Adipocyte (in vitro differentiated cells): ENCODE measurements around the gene TBL3.
A peak's percentile ranks its signal among the peaks of the same experiment; 100 is the strongest.

Source experiments
- DNase-seq: peaks from one replicate; pipeline ENCODE4 v3.0.0-alpha.2; 2015; ENCODE audit warnings: low read depth
- H3K27me3 ChIP-seq: replicated peaks from 2 replicates; pipeline ENCODE4 v1.7.0; 2013; ENCODE audit warnings: mild to moderate bottlenecking, low read length, moderate library complexity; ENCODE audit not compliant: control insufficient read depth, insufficient read depth
- H3K36me3 ChIP-seq: 2 replicates; pipeline ENCODE4 v1.7.0; 2013; ENCODE audit warnings: low read length, mild to moderate bottlenecking, moderate library complexity; ENCODE audit not compliant: control insufficient read depth, insufficient read depth, severe bottlenecking
- H3K4me1 ChIP-seq: 2 replicates; pipeline ENCODE4 v1.7.0; 2013; ENCODE audit warnings: mild to moderate bottlenecking, low read length, moderate library complexity; ENCODE audit not compliant: control insufficient read depth, insufficient read depth
- H3K4me3 ChIP-seq: 2 replicates; pipeline ENCODE4 v1.7.0; 2013; ENCODE audit warnings: mild to moderate bottlenecking, low read length, moderate library complexity
- H3K9ac ChIP-seq: 2 replicates; pipeline ENCODE4 v1.7.0; 2013; ENCODE audit warnings: mild to moderate bottlenecking, low read length, moderate library complexity
- H3K9me3 ChIP-seq: 2 replicates; pipeline ENCODE4 v1.7.0; 2013; ENCODE audit warnings: mild to moderate bottlenecking, low read length, moderate library complexity; ENCODE audit not compliant: control insufficient read depth

Gene TBL3

GRCh38 chr16:1989209-1990100 lies 17.6 kb downstream of the TBL3 start, which contains the start of gene SYNGR3:
Gene SYNGR3, plus strand, starts transcription at chr16:1989970. Its CDS starts 133 bp downstream, at chr16:1990103.
- H3K9ac ChIP-seq = no peak within 1 kb of the TSS
- H3K27me3 ChIP-seq = peaks cover 18% of the 10 kb centered on the region
- peak; percentile 47 for DNase-seq
- H3K9me3 ChIP-seq = no peaks in the 10 kb centered on the region
- H3K4me3 ChIP-seq = no peak within 1 kb of the TSS
- peaks cover 11% of the 10 kb centered on the region for H3K36me3 ChIP-seq
- peaks cover 20% of the 10 kb centered on the region for H3K4me1 ChIP-seq

GRCh38 chr16:1990101-1990350 lies 18.2 kb downstream of the TBL3 start:
- H3K4me3 ChIP-seq = no peak overlapping the region
- peaks cover 11% of the 10 kb centered on the region for H3K36me3 ChIP-seq
- DNase-seq = no peak
- H3K9ac ChIP-seq = no peak overlapping the region
- H3K4me1 ChIP-seq = peaks cover 15% of the 10 kb centered on the region
- peaks cover 18% of the 10 kb centered on the region for H3K27me3 ChIP-seq
- no peaks in the 10 kb centered on the region for H3K9me3 ChIP-seq

- Histone ChIP-seq H3K4me1 (peaks cover 10% of the 10 kb centered on the region), H3K9me3 (no peaks in the 10 kb centered on the region), H3K4me3 (no peak overlapping the region), H3K27me3 (peaks cover 18% of the 10 kb centered on the region), H3K9ac (no peak overlapping the region), H3K36me3 (peaks cover 16% of the 10 kb centered on the region)
- peak; percentile 29 for DNase-seq
Measured at GRCh38 chr16:1990351-1991134, 18.7 kb downstream of the TBL3 start.

- H3K27me3 ChIP-seq = peaks cover 18% of the 10 kb centered on the region
- DNase-seq = no peak
Measured at GRCh38 chr16:1991135-1991551, 19.3 kb downstream of the TBL3 start.

GRCh38 chr16:1991588-1991947 lies 19.7 kb downstream of the TBL3 start:
- no peaks in the 10 kb centered on the region for H3K9me3 ChIP-seq
- peaks cover 18% of the 10 kb centered on the region for H3K27me3 ChIP-seq
- peaks cover 11% of the 10 kb centered on the region for H3K4me1 ChIP-seq
- H3K36me3 ChIP-seq = peaks cover 8% of the 10 kb centered on the region
- H3K9ac ChIP-seq = peak overlapping the region; percentile 56
- no peak for DNase-seq
- H3K4me3 ChIP-seq = peak overlapping the region; percentile 73

More at GRCh38 chr16:1991135-1991551, 19.3 kb downstream of the TBL3 start:
- peaks cover 10% of the 10 kb centered on the region for H3K4me1 ChIP-seq
- H3K9me3 ChIP-seq = no peaks in the 10 kb centered on the region
- H3K4me3 ChIP-seq = no peak overlapping the region
- peaks cover 12% of the 10 kb centered on the region for H3K36me3 ChIP-seq
- no peak overlapping the region for H3K9ac ChIP-seq

- Histone ChIP-seq H3K27me3 (peaks cover 18% of the 10 kb centered on the region), H3K9me3 (no peaks in the 10 kb centered on the region), H3K4me1 (peaks cover 17% of the 10 kb centered on the region), H3K36me3 (peaks cover 6% of the 10 kb centered on the region), H3K9ac (peak overlapping the region; percentile 56), H3K4me3 (peak overlapping the region; percentile 73)
- DNase-seq = peak; percentile 97
Measured at GRCh38 chr16:1991948-1992703, 20.3 kb downstream of the TBL3 start.

- Histone ChIP-seq H3K9ac (no peak overlapping the region), H3K4me1 (peaks cover 24% of the 10 kb centered on the region), H3K36me3 (peaks cover 7% of the 10 kb centered on the region), H3K27me3 (peaks cover 18% of the 10 kb centered on the region), H3K9me3 (no peaks in the 10 kb centered on the region), H3K4me3 (no peak overlapping the region)
- DNase-seq = no peak
Measured at GRCh38 chr16:1992704-1993317, 21.0 kb downstream of the TBL3 start.

- Histone ChIP-seq H3K4me1 (peaks cover 30% of the 10 kb centered on the region), H3K9me3 (no peaks in the 10 kb centered on the region), H3K9ac (no peak overlapping the region), H3K36me3 (peaks cover 12% of the 10 kb centered on the region), H3K4me3 (no peak overlapping the region), H3K27me3 (peaks cover 18% of the 10 kb centered on the region)
- DNase-seq = no peak
Measured at GRCh38 chr16:1993731-1994131, 21.9 kb downstream of the TBL3 start.

GRCh38 chr16:1997494-1998359 lies 25.9 kb downstream of the TBL3 start:
- DNase-seq = peak; percentile 27
- no peak overlapping the region for H3K4me3 ChIP-seq
- peaks cover 49% of the 10 kb centered on the region for H3K36me3 ChIP-seq
- H3K4me1 ChIP-seq = peaks cover 24% of the 10 kb centered on the region
- peak overlapping the region; percentile 47 for H3K9ac ChIP-seq
- H3K9me3 ChIP-seq = no peaks in the 10 kb centered on the region
- H3K27me3 ChIP-seq = no peaks in the 10 kb centered on the region

- peak overlapping the region; percentile 5 for H3K9ac ChIP-seq
- H3K36me3 ChIP-seq = peaks cover 56% of the 10 kb centered on the region
- no peak overlapping the region for H3K4me3 ChIP-seq
- peaks cover 25% of the 10 kb centered on the region for H3K4me1 ChIP-seq
- H3K9me3 ChIP-seq = no peaks in the 10 kb centered on the region
- H3K27me3 ChIP-seq = no peaks in the 10 kb centered on the region
- DNase-seq = no peak
Measured at GRCh38 chr16:1998360-1998835, 26.5 kb downstream of the TBL3 start.
